GM19395 (cell line): ENCODE data around the gene ADRM1.

Experiments
- ATAC-seq: cut with Tn5 transposase; IDR thresholded peaks from one replicate; pipeline ENCODE4 v1.9.1; 2021; ENCODE audit warnings: mild to moderate bottlenecking, moderate library complexity; ENCODE audit not compliant: unreplicated experiment

Gene ADRM1

GRCh38 chr20:62321975-62322374 lies 19.2 kb downstream of the ADRM1 start:
- no peak for ATAC-seq

- no peak for ATAC-seq
These were observed 19.8 kb downstream of the ADRM1 start for GRCh38 chr20:62322492-62323041.

GRCh38 chr20:62323146-62323979 lies 20.6 kb downstream of the ADRM1 start:
- ATAC-seq, result no peak

- no peak for ATAC-seq
These were observed 21.4 kb downstream of the ADRM1 start for GRCh38 chr20:62323980-62324906.

- no peak for ATAC-seq
These were observed 22.5 kb downstream of the ADRM1 start for GRCh38 chr20:62325172-62325905.

- ATAC-seq, result no peak
These were observed 23.8 kb downstream of the ADRM1 start for GRCh38 chr20:62326559-62326958.

- ATAC-seq, result no peak
These were observed 24.3 kb downstream of the ADRM1 start for GRCh38 chr20:62326959-62327725.

- no peak for ATAC-seq
These were observed 25.1 kb downstream of the ADRM1 start for GRCh38 chr20:62327726-62328495.

GRCh38 chr20:62328684-62329388 lies 26.0 kb downstream of the ADRM1 start:
- no peak for ATAC-seq

GRCh38 chr20:62329389-62330377 lies 26.9 kb downstream of the ADRM1 start:
- ATAC-seq, result no peak

GRCh38 chr20:62330576-62331317 lies 27.9 kb downstream of the ADRM1 start:
- no peak for ATAC-seq

GRCh38 chr20:62331347-62331746 lies 28.6 kb downstream of the ADRM1 start:
- ATAC-seq, result no peak

- no peak for ATAC-seq
These were observed 29.6 kb downstream of the ADRM1 start for GRCh38 chr20:62332421-62332820.

GRCh38 chr20:62332989-62333819 lies 30.4 kb downstream of the ADRM1 start:
- ATAC-seq, result no peak

- ATAC-seq, result no peak
These were observed 31.2 kb downstream of the ADRM1 start for GRCh38 chr20:62333820-62334595.
